Aorta (tissue), 5 donors: ENCODE results near the gene FXR1. TPM values are rescaled to one million over a fixed set of nuclear protein-coding genes. Genes with fewer than 3 reads are reported as not detected.
"Not testable (repeated sequence)": the region's sequence is repeated elsewhere in the genome, so short reads cannot be mapped to it uniquely, and the experiment has no call there.

Source experiments
- ATAC-seq: fragments of 200-7000 bp; cut with Tn5 transposase; one replicate; pipeline ENCODE4 v1.9.1; 2022; ENCODE audit warnings: moderate library complexity; ENCODE audit not compliant: low FRiP score
- DNase-seq, 2 donors: peaks; one replicate each; pipeline ENCODE4 v3.0.0-alpha.2; 2020
- H3K27ac ChIP-seq, 2 donors: one replicate each; pipeline ENCODE4 v1.5.1; 2013; ENCODE audit warnings: low read length in 2 of 2, mild to moderate bottlenecking in 2 of 2, moderate library complexity in 2 of 2, control low read depth in 1 of 2, inconsistent platforms in 1 of 2, low read depth in 1 of 2
- H3K27me3 ChIP-seq, 2 donors: one replicate each; pipeline ENCODE4 v1.6.1; 2013; ENCODE audit warnings: control low read depth in 1 of 2, low read length in 1 of 2, mild to moderate bottlenecking in 1 of 2, moderate library complexity in 1 of 2; ENCODE audit not compliant: insufficient read depth in 2 of 2, control insufficient read depth in 1 of 2
- H3K36me3 ChIP-seq, 2 donors: one replicate each; pipeline ENCODE4 v1.6.1; 2013; ENCODE audit warnings: control low read depth in 1 of 2, low read length in 1 of 2, mild to moderate bottlenecking in 1 of 2; ENCODE audit not compliant: insufficient read depth in 2 of 2, control insufficient read depth in 1 of 2
- H3K4me1 ChIP-seq, 2 donors: one replicate each; pipeline ENCODE4 v1.6.1; 2013; ENCODE audit warnings: low read length in 2 of 2, control low read depth in 1 of 2, mild to moderate bottlenecking in 1 of 2, moderate library complexity in 1 of 2; ENCODE audit not compliant: insufficient read depth in 2 of 2, control insufficient read depth in 1 of 2
- H3K4me3 ChIP-seq, 2 donors: one replicate each; pipeline ENCODE4 v1.5.1; 2013; ENCODE audit warnings: low read length in 2 of 2, control low read depth in 1 of 2, mild to moderate bottlenecking in 1 of 2
- H3K9me3 ChIP-seq: one replicate; pipeline ENCODE4 v1.6.1; 2013; ENCODE audit warnings: mild to moderate bottlenecking, low read length; ENCODE audit not compliant: control insufficient read depth
- WGBS, 2 donors: extraction: QIAGEN DNeasy Blood & Tissue Kit; methylation state at CpG; one replicate each; pipeline ENCODE4 v1.1.7; 2013; 5-methylcytosine and 5-hydroxymethylcytosine counted together
- intact Hi-C, 2 donors: fragments of 100-400 bp; cut with DNase I; formaldehyde crosslinking; loops; one replicate each; pipeline versions ENCODE4 v1.14.2 to v1.15.0; 2022
- long read RNA-seq, 2 donors: library from polyadenylated mRNA; unstranded; transcript quantifications; one replicate each; pipeline ENCODE4 v2.0.0, GENCODE V29; 2020 to 2021
- polyA plus RNA-seq, 2 donors: library from polyadenylated mRNA; stranded (reverse); fragments of 200-250 nt; gene quantifications; one replicate each; pipeline ENCODE4 v1.2.3, GENCODE V29; 2013
- total RNA-seq, 2 donors: library from RNA; stranded (reverse); fragmentation: NEBNext Ultra II Directional; extraction: Animal tissue kit (Norgen Biotek cat#: 25700); gene quantifications; one replicate each; pipeline ENCODE4 v1.2.1, GENCODE V29; 2021
- donor health status: healthy with polysubstance abuse.
- donor health status: Bipolar disorder and iron deficiency.
- donor health status: DM: no; HTN: no; CAD: no.
- donor health status: DM: no; HTN: no; CAD: no.
- donor health status: DM: yes; HTN: yes; CAD: no.

The FXR1 gene
- total RNA-seq (100 to 1,000 TPM; 106 to 120 TPM), polyA plus RNA-seq (100 to 1,000 TPM in 1 of 2 donors, 10 to 100 TPM in 1; 64.9 to 104 TPM)
- long read RNA-seq, donor 1, full-length matches to known transcripts = 57 of 89 reads
- long read RNA-seq, donor 1, partial matches to known transcripts = 9 of 89 reads
- long read RNA-seq, donor 1, other reads (novel, unspliced or antisense) = 23 of 89 reads
- long read RNA-seq, donor 2, transcript FXR1-203 (16 exons, 2,651 nt) = major isoform, 5 of 15 reads
- long read RNA-seq, donor 2, partial matches to known transcripts = 5 of 15 reads
- long read RNA-seq, donor 2, other reads (novel, unspliced or antisense) = 4 of 15 reads

DNA sequence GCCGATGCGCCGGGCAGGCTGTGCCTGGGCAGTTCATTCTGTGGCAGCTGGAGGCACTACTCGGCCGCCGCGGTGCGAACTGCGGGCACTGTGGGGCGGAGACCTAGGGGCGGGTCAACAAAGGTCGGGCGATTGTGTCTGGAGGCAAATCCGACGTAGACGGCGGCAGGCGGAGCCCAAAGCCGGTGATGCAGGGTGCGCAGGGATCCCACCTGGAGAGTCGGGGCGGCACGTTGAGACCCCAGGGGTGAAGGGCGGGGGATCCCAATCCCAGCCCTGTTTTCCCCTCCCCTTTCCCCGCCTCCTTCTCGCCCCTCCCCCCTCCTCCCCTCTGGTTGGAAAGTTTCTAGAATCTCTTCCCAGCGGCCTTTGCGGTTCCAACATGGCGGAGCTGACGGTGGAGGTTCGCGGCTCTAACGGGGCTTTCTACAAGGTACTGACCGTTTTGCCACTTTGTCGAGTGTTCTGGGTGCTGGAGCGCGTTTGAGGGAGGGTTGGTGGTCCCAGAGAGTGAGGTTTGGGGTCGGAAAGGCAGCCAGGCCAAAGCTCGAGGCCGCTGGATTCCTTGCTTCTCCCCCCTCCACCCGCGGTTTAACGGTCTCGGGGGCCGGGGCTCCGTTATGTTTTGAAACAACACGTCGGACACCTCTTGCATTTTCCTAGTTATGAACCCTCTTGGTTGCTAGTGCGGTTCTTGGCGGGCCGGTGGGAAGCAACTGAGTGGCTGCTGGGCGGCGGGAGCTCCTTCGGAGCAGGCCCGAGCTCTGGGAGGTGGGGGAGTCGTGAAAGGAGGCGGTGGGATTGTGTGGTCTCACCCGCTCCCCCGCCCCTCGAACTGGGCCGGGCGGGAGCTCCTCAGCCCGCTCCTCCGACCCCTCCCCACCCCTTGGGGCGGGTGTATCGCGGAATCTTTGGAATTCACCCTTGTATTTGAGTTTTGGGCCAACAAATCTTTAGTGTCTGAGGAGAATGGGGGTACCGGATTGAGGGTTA, at the start of gene FXR1:
TSS of gene FXR1 (plus strand) at position 367 of the 993 bp plus-strand sequence. CDS start at position 383, 16 bp downstream.
- Histone ChIP-seq H3K9me3 (no peaks in the 10 kb centered on the region), H3K4me3 (peak within 1 kb of the TSS; percentile 93 to 100), H3K27ac (peak within 1 kb of the TSS; percentile 62 to 91), H3K36me3 (no peaks in the 10 kb centered on the region), H3K27me3 (no peaks in the 10 kb centered on the region), H3K4me1 (peaks cover 0 to 4% of the 10 kb centered on the region in 2 donors)
- WGBS, 2 donors = 0% methylated on average over 65 to 68 of the region's 68 CpGs
- DNase-seq = peak; percentile 93 to 96
- intact Hi-C loops = loop anchor here (5.0 to 10.0 kb wide), 3 partner anchors 40 to 75 kb away; partner anchors contain the start of gene DNAJC19 (in 2 of the 2)
- peak; percentile 98 for ATAC-seq

DNA sequence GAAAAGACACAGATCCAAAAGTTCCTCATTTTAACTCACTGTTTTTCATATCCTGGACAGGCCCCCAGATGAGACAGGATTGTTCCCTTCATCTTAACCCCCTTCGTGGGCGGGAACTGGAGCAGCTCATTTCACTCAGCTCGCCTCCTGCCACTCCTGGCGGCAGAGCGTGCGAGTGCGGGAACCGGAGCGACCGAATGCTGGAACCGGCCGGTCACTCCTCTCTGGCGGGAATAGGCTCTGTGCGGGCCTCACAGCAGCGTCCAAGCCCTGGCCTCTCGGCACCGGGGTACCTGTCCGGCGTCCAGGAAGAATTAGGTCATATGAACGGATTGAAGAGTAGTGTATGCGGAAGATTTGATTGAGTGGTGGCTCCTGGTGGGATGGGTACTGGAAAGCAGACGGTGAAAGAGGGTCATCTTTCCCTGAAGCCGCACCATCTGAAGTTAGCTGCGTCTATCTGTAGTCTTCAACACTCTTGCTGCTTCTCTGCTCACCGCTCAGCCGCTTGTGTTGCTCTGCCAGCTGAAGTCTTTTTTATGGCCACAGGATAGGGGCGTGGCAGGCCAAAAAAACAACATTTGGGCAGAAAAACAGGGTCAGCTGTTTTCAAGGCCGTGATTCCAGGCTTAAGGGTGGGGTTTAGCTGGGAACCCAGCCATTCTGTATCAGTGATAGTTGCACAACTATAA, 42.3 kb upstream of the FXR1 start:
- Histone ChIP-seq H3K9me3 (no peaks in the 10 kb centered on the region), H3K36me3 (no peaks in the 10 kb centered on the region), H3K27me3 (no peaks in the 10 kb centered on the region), H3K4me1 (no peaks in the 10 kb centered on the region), H3K4me3 (peak overlapping the region; percentile 18 to 30), H3K27ac (no peak overlapping the region)
- DNase-seq (peak; percentile 61 to 84), ATAC-seq (peak; percentile 87)
- intact Hi-C loops = loop anchor here in 1 of 2 donors (5.0 kb wide), 2 partner anchors 42 to 117 kb away; partner anchors contain the start of genes DNAJC19 and FXR1
- WGBS, 2 donors = 2 to 9% methylated on average over 28 of the region's 28 CpGs

DNA sequence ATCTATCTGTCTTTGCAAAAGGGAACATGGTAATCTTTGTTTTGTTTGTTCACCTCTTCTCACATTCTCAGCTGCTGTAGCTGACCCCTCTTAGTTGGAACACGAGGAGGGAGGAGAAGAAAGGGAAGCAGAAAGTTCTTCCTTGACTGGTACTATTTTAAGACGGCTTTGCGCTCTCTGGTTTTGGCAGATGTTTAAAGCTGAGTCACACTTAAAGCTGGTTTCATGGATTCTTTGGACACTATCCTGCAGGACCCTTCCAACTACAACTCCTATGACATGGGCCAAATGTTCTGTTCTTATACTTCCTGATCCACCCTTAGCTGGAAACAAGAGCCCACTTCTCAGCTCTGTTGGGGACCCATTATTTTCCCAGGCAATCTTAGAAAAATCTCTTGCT, 40.6 kb upstream of the FXR1 start:
- Histone ChIP-seq H3K4me3 (no peak overlapping the region), H3K27me3 (no peaks in the 10 kb centered on the region), H3K36me3 (no peaks in the 10 kb centered on the region), H3K4me1 (no peaks in the 10 kb centered on the region), H3K27ac (peak overlapping the region in 1 of 2 donors; percentile 4), H3K9me3 (no peaks in the 10 kb centered on the region)
- 2 to 5% methylated on average over 3 of the region's 3 CpGs for WGBS, 2 donors
- ATAC-seq (peak; percentile 65), DNase-seq (no peak)
- intact Hi-C loops = loop anchor here in 1 of 2 donors (5.0 kb wide), 2 partner anchors 40 to 115 kb away; partner anchors contain the start of genes DNAJC19 and FXR1

DNA sequence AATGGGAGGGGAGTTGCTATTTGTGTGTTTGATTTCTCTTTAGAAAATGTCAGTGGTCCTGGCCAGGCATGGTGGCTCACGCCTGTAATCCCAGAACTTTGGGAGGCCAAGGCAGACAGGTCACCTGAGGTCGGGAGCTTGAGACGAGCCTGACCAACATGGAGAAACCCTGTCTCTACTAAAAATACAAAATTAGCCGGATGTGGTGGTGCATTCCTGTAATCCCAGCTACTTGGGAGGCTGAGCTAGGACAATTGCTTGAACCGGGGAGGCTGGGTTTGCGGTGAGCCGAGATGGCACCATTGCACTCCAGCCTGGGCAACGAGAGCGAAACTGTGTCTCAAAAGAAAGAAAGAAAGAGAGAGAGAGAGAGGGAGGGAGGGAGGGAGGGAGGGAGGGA, 40.0 kb upstream of the FXR1 start:
- not testable (repeated sequence) for ATAC-seq, H3K27me3 ChIP-seq, H3K4me3 ChIP-seq, H3K4me1 ChIP-seq, H3K36me3 ChIP-seq, H3K9me3 ChIP-seq, DNase-seq
- H3K27ac ChIP-seq = peak overlapping the region in 1 of 2 donors; percentile 42
- WGBS, 2 donors = 52 to 59% methylated on average over 9 of the region's 9 CpGs
- intact Hi-C loops = loop anchor here in 1 of 2 donors (5.0 kb wide), 2 partner anchors 40 to 115 kb away; partner anchors contain the start of genes DNAJC19 and FXR1

DNA sequence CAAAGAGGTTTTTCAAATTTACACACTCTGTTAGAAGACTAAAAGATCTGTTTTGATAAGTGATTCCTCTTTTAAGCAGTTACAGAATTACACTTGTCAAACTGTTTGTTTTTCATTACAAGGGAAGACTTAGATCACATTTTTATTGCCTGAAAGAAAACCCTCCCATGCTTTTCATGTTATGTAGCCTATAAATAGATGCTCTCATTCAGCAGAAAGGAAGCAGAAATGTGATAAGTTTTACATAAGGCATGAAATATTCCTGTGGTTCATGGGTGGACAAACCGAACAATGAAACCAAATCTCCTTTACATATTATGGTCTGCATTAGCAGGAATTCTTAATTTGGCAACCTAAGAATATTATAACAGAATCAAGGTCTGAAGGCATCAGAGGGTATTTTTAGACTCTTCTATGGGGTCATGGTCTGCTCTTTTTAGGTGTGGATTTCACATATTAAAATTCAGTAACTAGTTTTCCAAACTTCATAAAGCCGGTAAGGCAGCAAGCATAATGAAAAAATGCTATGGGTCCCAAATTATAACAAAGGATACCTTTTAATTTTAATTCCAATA, 37.3 kb upstream of the FXR1 start:
- no peak overlapping the region for H3K27ac ChIP-seq
- no peak for DNase-seq
- H3K9me3 ChIP-seq = no peaks in the 10 kb centered on the region
- H3K36me3 ChIP-seq = no peaks in the 10 kb centered on the region
- intact Hi-C loops = no loop called here
- H3K4me1 ChIP-seq = no peaks in the 10 kb centered on the region
- no peak for ATAC-seq
- no peak overlapping the region for H3K4me3 ChIP-seq
- no peaks in the 10 kb centered on the region for H3K27me3 ChIP-seq
- WGBS, 2 donors = 58 to 67% methylated on average over 2 of the region's 2 CpGs

DNA sequence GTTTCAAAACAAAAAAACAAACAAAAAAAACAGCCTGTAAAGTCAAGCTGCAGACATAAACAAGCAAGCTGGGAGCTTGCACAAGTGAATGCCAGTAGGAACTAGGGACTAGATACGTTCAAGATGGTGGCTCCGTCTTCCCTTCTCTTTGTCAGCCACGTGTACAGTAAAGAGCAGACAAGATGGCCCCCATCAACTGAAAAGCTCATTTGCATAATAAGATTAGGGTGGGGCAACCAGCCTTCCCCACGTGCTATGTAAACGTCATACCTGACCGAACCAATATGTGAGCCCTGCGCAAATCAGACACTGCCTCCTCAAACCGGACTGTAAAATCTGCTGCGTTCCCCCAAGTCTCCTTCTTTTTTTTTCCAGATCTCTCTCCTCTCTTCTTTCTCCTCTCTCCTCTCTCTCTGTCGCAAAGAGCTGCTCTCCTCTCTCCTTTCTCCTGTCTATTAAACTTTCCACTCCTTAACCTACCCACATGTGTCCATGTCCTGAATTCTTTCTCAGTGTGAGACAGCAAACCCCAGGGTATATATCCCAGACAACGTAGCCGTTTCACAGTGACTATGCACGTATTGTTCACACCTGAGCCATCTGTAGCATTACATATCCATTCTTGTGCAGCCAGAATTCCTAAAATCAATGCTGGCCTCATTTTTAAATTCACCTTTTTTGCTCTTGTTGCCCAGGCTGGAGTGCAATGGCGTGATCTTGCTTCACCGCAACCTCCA, 31.2 kb upstream of the FXR1 start:
- Histone ChIP-seq H3K27me3 (no peaks in the 10 kb centered on the region), H3K9me3 (no peaks in the 10 kb centered on the region), H3K27ac (no peak overlapping the region), H3K4me1 (no peaks in the 10 kb centered on the region), H3K36me3 (no peaks in the 10 kb centered on the region), H3K4me3 (no peak overlapping the region)
- intact Hi-C loops = no loop called here
- ATAC-seq (no peak), DNase-seq (no peak)
- WGBS, 2 donors = 88% methylated on average over 15 of the region's 15 CpGs

DNA sequence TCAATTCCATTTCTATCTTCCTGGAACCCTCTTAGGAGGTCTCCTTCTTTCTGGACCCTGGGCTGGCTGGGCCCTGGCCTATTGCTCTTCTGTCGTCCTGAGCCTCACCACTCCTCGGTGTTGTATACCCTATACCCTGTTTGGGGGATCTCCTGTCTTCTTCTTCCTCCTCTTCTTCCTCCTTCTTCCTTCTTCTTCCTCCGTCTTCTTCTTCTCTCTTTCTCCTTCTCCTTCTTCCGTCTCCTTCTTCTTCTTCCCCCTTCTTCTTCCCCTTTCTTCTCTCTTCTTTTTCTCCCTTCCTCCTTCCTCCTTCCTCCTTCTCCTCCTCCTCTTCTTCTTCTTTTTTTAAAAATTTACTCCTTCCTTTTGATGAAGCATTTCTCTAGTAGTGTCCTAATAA, 30.4 kb upstream of the FXR1 start:
- no peak for ATAC-seq
- no peaks in the 10 kb centered on the region for H3K4me1 ChIP-seq
- intact Hi-C loops = no loop called here

More for the DNA sequence above, 30.4 kb upstream of the FXR1 start:
- H3K9me3 ChIP-seq = no peaks in the 10 kb centered on the region
- H3K27ac ChIP-seq = no peak overlapping the region
- H3K27me3 ChIP-seq = no peaks in the 10 kb centered on the region
- DNase-seq = no peak
- H3K4me3 ChIP-seq = no peak overlapping the region
- no peaks in the 10 kb centered on the region for H3K36me3 ChIP-seq
- 78 to 79% methylated on average over 4 of the region's 4 CpGs for WGBS, 2 donors
